ENCODE measurements around the gene PRKN.
A peak's percentile ranks its signal among the peaks of the same experiment; 100 is the strongest.

The PRKN gene

GRCh38 chr6:162149786-162150185 is 577.8 kb downstream of the PRKN start:
- Histone ChIP-seq H3K4me1 (ENCODE audit: control insufficient read depth in 1 of 2, insufficient read depth in 2 of 2, low read length in 2 of 2) (no peaks in the 10 kb centered on the region), H3K9me3 (ENCODE audit: control insufficient read depth in 1 of 2, low read length in 2 of 2) (no peaks in the 10 kb centered on the region), H3K27ac (ENCODE audit: low read length) (no peak overlapping the region), H3K4me3 (ENCODE audit: low read depth in 1 of 2, low read length in 2 of 2) (no peak overlapping the region), H3K27me3 (ENCODE audit: low read depth, low read length) (no peaks in the 10 kb centered on the region), H3K36me3 (ENCODE audit: control insufficient read depth in 1 of 2, insufficient read depth in 2 of 2, low read length in 2 of 2) (no peaks in the 10 kb centered on the region)

- Histone ChIP-seq H3K27ac (ENCODE audit: low read length) (no peak overlapping the region), H3K4me1 (ENCODE audit: control insufficient read depth in 1 of 2, insufficient read depth in 2 of 2, low read length in 2 of 2) (no peaks in the 10 kb centered on the region), H3K4me3 (ENCODE audit: low read depth in 1 of 2, low read length in 2 of 2) (no peak overlapping the region), H3K36me3 (ENCODE audit: control insufficient read depth in 1 of 2, insufficient read depth in 2 of 2, low read length in 2 of 2) (no peaks in the 10 kb centered on the region), H3K27me3 (ENCODE audit: low read depth, low read length) (no peaks in the 10 kb centered on the region), H3K9me3 (ENCODE audit: control insufficient read depth in 1 of 2, low read length in 2 of 2) (no peaks in the 10 kb centered on the region)
Measured at GRCh38 chr6:162147805-162148204, 579.8 kb downstream of the PRKN start.

- Histone ChIP-seq H3K27ac (ENCODE audit: low read length) (no peak overlapping the region), H3K27me3 (ENCODE audit: low read depth, low read length) (no peaks in the 10 kb centered on the region), H3K9me3 (ENCODE audit: control insufficient read depth in 1 of 2, low read length in 2 of 2) (no peaks in the 10 kb centered on the region), H3K4me1 (ENCODE audit: control insufficient read depth in 1 of 2, insufficient read depth in 2 of 2, low read length in 2 of 2) (no peaks in the 10 kb centered on the region), H3K4me3 (ENCODE audit: low read depth in 1 of 2, low read length in 2 of 2) (no peak overlapping the region), H3K36me3 (ENCODE audit: control insufficient read depth in 1 of 2, insufficient read depth in 2 of 2, low read length in 2 of 2) (no peaks in the 10 kb centered on the region)
Measured at GRCh38 chr6:162147281-162147680, 580.3 kb downstream of the PRKN start.

GRCh38 chr6:162140251-162140852 is 587.2 kb downstream of the PRKN start:
- no peaks in the 10 kb centered on the region for H3K4me1 ChIP-seq (ENCODE audit: control insufficient read depth in 1 of 2, insufficient read depth in 2 of 2, low read length in 2 of 2)
- H3K27ac ChIP-seq (ENCODE audit: low read length) = no peak overlapping the region
- H3K4me3 ChIP-seq (ENCODE audit: low read depth in 1 of 2, low read length in 2 of 2) = no peak overlapping the region
- no peaks in the 10 kb centered on the region for H3K36me3 ChIP-seq (ENCODE audit: control insufficient read depth in 1 of 2, insufficient read depth in 2 of 2, low read length in 2 of 2)
- no peaks in the 10 kb centered on the region for H3K27me3 ChIP-seq (ENCODE audit: low read depth, low read length)
- peaks cover 6 to 14% of the 10 kb centered on the region in 2 donors for H3K9me3 ChIP-seq (ENCODE audit: control insufficient read depth in 1 of 2, low read length in 2 of 2)

- H3K4me1 ChIP-seq (ENCODE audit: control insufficient read depth in 1 of 2, insufficient read depth in 2 of 2, low read length in 2 of 2) = no peaks in the 10 kb centered on the region
- H3K36me3 ChIP-seq (ENCODE audit: control insufficient read depth in 1 of 2, insufficient read depth in 2 of 2, low read length in 2 of 2) = no peaks in the 10 kb centered on the region
- H3K27ac ChIP-seq (ENCODE audit: low read length) = no peak overlapping the region
- no peaks in the 10 kb centered on the region for H3K27me3 ChIP-seq (ENCODE audit: low read depth, low read length)
- H3K4me3 ChIP-seq (ENCODE audit: low read depth in 1 of 2, low read length in 2 of 2) = no peak overlapping the region
- H3K9me3 ChIP-seq (ENCODE audit: control insufficient read depth in 1 of 2, low read length in 2 of 2) = peaks cover 0 to 3% of the 10 kb centered on the region in 2 donors
Measured at GRCh38 chr6:162125659-162126058, 601.9 kb downstream of the PRKN start.

- no peak overlapping the region for H3K4me3 ChIP-seq (ENCODE audit: low read depth in 1 of 2, low read length in 2 of 2)
- H3K4me1 ChIP-seq (ENCODE audit: control insufficient read depth in 1 of 2, insufficient read depth in 2 of 2, low read length in 2 of 2) = no peaks in the 10 kb centered on the region
- H3K27me3 ChIP-seq (ENCODE audit: low read depth, low read length) = no peaks in the 10 kb centered on the region
- peaks cover 0 to 3% of the 10 kb centered on the region in 2 donors for H3K9me3 ChIP-seq (ENCODE audit: control insufficient read depth in 1 of 2, low read length in 2 of 2)
- H3K27ac ChIP-seq (ENCODE audit: low read length) = no peak overlapping the region
- no peaks in the 10 kb centered on the region for H3K36me3 ChIP-seq (ENCODE audit: control insufficient read depth in 1 of 2, insufficient read depth in 2 of 2, low read length in 2 of 2)
Measured at GRCh38 chr6:162124710-162125435, 602.7 kb downstream of the PRKN start.

GRCh38 chr6:162123797-162124196 is 603.8 kb downstream of the PRKN start:
- H3K9me3 ChIP-seq (ENCODE audit: control insufficient read depth in 1 of 2, low read length in 2 of 2) = peaks cover 0 to 3% of the 10 kb centered on the region in 2 donors
- H3K27ac ChIP-seq (ENCODE audit: low read length) = no peak overlapping the region
- peaks cover 0 to 7% of the 10 kb centered on the region in 2 donors for H3K4me1 ChIP-seq (ENCODE audit: control insufficient read depth in 1 of 2, insufficient read depth in 2 of 2, low read length in 2 of 2)
- peak overlapping the region in 1 of 2 donors; percentile 4 for H3K4me3 ChIP-seq (ENCODE audit: low read depth in 1 of 2, low read length in 2 of 2)
- no peaks in the 10 kb centered on the region for H3K36me3 ChIP-seq (ENCODE audit: control insufficient read depth in 1 of 2, insufficient read depth in 2 of 2, low read length in 2 of 2)
- H3K27me3 ChIP-seq (ENCODE audit: low read depth, low read length) = no peaks in the 10 kb centered on the region

GRCh38 chr6:162119341-162119740 is 608.2 kb downstream of the PRKN start:
- Histone ChIP-seq H3K4me3 (ENCODE audit: low read depth in 1 of 2, low read length in 2 of 2) (no peak overlapping the region), H3K27ac (ENCODE audit: low read length) (no peak overlapping the region), H3K27me3 (ENCODE audit: low read depth, low read length) (no peaks in the 10 kb centered on the region), H3K36me3 (ENCODE audit: control insufficient read depth in 1 of 2, insufficient read depth in 2 of 2, low read length in 2 of 2) (no peaks in the 10 kb centered on the region), H3K4me1 (ENCODE audit: control insufficient read depth in 1 of 2, insufficient read depth in 2 of 2, low read length in 2 of 2) (peaks cover 0 to 7% of the 10 kb centered on the region in 2 donors), H3K9me3 (ENCODE audit: control insufficient read depth in 1 of 2, low read length in 2 of 2) (no peaks in the 10 kb centered on the region)

- H3K4me3 ChIP-seq (ENCODE audit: low read depth in 1 of 2, low read length in 2 of 2) = no peak overlapping the region
- no peaks in the 10 kb centered on the region for H3K27me3 ChIP-seq (ENCODE audit: low read depth, low read length)
- no peaks in the 10 kb centered on the region for H3K36me3 ChIP-seq (ENCODE audit: control insufficient read depth in 1 of 2, insufficient read depth in 2 of 2, low read length in 2 of 2)
- no peak overlapping the region for H3K27ac ChIP-seq (ENCODE audit: low read length)
- H3K4me1 ChIP-seq (ENCODE audit: control insufficient read depth in 1 of 2, insufficient read depth in 2 of 2, low read length in 2 of 2) = peaks cover 0 to 7% of the 10 kb centered on the region in 2 donors
- no peaks in the 10 kb centered on the region for H3K9me3 ChIP-seq (ENCODE audit: control insufficient read depth in 1 of 2, low read length in 2 of 2)
Measured at GRCh38 chr6:162118706-162119105, 608.9 kb downstream of the PRKN start.

- H3K27ac ChIP-seq (ENCODE audit: low read length) = no peak overlapping the region
- no peak overlapping the region for H3K4me3 ChIP-seq (ENCODE audit: low read depth in 1 of 2, low read length in 2 of 2)
- no peaks in the 10 kb centered on the region for H3K9me3 ChIP-seq (ENCODE audit: control insufficient read depth in 1 of 2, low read length in 2 of 2)
- H3K36me3 ChIP-seq (ENCODE audit: control insufficient read depth in 1 of 2, insufficient read depth in 2 of 2, low read length in 2 of 2) = no peaks in the 10 kb centered on the region
- H3K27me3 ChIP-seq (ENCODE audit: low read depth, low read length) = no peaks in the 10 kb centered on the region
- peaks cover 0 to 7% of the 10 kb centered on the region in 2 donors for H3K4me1 ChIP-seq (ENCODE audit: control insufficient read depth in 1 of 2, insufficient read depth in 2 of 2, low read length in 2 of 2)
Measured at GRCh38 chr6:162116902-162117525, 610.6 kb downstream of the PRKN start.

GRCh38 chr6:162109480-162110050 is 618.0 kb downstream of the PRKN start:
- Histone ChIP-seq H3K27me3 (ENCODE audit: low read depth, low read length) (no peaks in the 10 kb centered on the region), H3K36me3 (ENCODE audit: control insufficient read depth in 1 of 2, insufficient read depth in 2 of 2, low read length in 2 of 2) (no peaks in the 10 kb centered on the region), H3K27ac (ENCODE audit: low read length) (no peak overlapping the region), H3K4me3 (ENCODE audit: low read depth in 1 of 2, low read length in 2 of 2) (no peak overlapping the region), H3K4me1 (ENCODE audit: control insufficient read depth in 1 of 2, insufficient read depth in 2 of 2, low read length in 2 of 2) (no peaks in the 10 kb centered on the region), H3K9me3 (ENCODE audit: control insufficient read depth in 1 of 2, low read length in 2 of 2) (no peaks in the 10 kb centered on the region)
